IPS-18a (cell line): ENCODE data around the gene ABCC12.

Experiments
- H3K27ac ChIP-seq: one replicate; pipeline ENCODE4 v1.5.1; 2013; ENCODE audit warnings: low read length
- H3K27me3 ChIP-seq: one replicate; pipeline ENCODE4 v1.6.1; 2013; ENCODE audit warnings: mild to moderate bottlenecking, low read length; ENCODE audit not compliant: control insufficient read depth, insufficient read depth
- H3K36me3 ChIP-seq: one replicate; pipeline ENCODE4 v1.6.1; 2013; ENCODE audit warnings: low read depth, low read length; ENCODE audit not compliant: control insufficient read depth
- H3K4me1 ChIP-seq: one replicate; pipeline ENCODE4 v1.6.1; 2013; ENCODE audit warnings: low read depth, low read length; ENCODE audit not compliant: control insufficient read depth
- H3K4me3 ChIP-seq: one replicate; pipeline ENCODE4 v1.5.1; 2013; ENCODE audit warnings: low read length
- H3K9ac ChIP-seq: one replicate; pipeline ENCODE4 v1.6.1; 2013; ENCODE audit warnings: mild to moderate bottlenecking, low read length, moderate library complexity
- H3K9me3 ChIP-seq: one replicate; pipeline ENCODE4 v1.6.1; 2013; ENCODE audit warnings: low read depth, low read length; ENCODE audit not compliant: control insufficient read depth

Gene ABCC12

DNA sequence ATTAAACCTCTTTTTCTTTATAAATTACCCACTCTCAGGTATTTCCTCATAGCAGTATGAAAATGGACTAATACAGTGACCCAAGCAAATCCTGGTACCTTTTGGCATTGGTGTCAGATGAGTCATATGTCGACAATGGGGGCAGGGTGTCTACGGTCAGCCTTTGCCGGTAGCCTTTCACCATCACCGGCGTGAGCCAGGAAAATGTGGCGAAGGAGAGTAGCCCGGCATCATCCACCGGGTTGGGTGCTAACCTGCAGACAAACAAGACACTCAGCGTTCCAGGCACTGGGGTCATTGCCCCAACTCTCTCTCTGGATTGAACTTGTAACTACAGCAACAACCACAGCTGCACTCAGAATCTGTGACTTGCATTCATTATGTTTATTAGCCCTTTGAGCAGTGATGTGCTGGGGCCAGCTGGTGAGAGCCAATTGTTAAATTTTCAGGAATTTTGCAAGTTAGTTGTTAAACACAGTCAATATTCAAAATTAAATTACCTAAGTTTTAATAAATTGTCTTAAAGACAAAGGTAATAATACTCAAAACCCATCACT lies 11.9 kb downstream of the ABCC12 start:
- no peaks in the 10 kb centered on the region for H3K9me3 ChIP-seq
- no peaks in the 10 kb centered on the region for H3K36me3 ChIP-seq
- no peak overlapping the region for H3K4me3 ChIP-seq
- no peaks in the 10 kb centered on the region for H3K4me1 ChIP-seq
- H3K27ac ChIP-seq, result no peak overlapping the region
- H3K27me3 ChIP-seq, result no peaks in the 10 kb centered on the region
- H3K9ac ChIP-seq, result no peak overlapping the region

DNA sequence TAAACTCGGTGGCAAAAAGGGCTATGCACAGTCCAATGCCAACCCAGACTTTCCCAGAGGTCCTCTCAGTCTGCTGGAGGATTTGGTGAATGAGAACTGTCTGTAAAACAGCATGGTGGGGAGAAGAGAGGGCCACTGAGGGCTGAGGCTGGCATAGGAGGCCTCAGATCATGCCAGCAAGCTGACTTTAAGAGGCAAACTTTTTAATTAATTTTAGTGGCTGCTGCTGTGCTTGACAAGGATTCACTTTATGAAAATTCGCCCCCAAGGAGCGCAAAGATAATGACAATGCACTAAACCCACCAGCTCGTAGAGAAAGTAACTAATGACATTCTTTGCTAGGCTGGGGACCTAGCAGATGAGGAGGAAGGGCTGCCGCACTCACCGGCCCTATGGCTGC lies 15.0 kb downstream of the ABCC12 start:
- Histone ChIP-seq H3K9ac (no peak overlapping the region), H3K36me3 (no peaks in the 10 kb centered on the region), H3K4me1 (peaks cover 5% of the 10 kb centered on the region), H3K27me3 (no peaks in the 10 kb centered on the region), H3K9me3 (no peaks in the 10 kb centered on the region), H3K4me3 (no peak overlapping the region), H3K27ac (no peak overlapping the region)

DNA sequence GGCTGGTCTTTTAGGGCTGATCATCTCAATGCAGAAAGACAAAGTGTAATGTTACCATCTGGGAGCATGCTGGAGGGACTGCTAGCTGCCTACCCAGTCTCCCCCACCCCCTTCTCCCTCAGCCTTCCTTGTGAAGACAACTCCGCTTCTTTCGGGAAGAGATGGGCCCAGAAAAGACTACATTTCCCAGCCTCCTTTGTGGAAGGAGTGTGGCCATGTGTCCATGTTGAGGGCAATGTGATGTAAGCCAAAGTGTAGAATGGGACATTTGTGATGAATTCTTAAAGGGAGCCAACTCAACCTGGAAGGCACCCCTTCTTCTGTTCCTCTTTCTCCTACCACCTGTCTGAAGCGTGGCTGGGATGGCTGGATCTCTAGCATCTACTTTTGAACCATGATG lies 16.3 kb downstream of the ABCC12 start:
- Histone ChIP-seq H3K4me1 (peaks cover 5% of the 10 kb centered on the region), H3K9me3 (no peaks in the 10 kb centered on the region), H3K9ac (no peak overlapping the region), H3K36me3 (no peaks in the 10 kb centered on the region), H3K4me3 (no peak overlapping the region), H3K27me3 (no peaks in the 10 kb centered on the region), H3K27ac (no peak overlapping the region)

DNA sequence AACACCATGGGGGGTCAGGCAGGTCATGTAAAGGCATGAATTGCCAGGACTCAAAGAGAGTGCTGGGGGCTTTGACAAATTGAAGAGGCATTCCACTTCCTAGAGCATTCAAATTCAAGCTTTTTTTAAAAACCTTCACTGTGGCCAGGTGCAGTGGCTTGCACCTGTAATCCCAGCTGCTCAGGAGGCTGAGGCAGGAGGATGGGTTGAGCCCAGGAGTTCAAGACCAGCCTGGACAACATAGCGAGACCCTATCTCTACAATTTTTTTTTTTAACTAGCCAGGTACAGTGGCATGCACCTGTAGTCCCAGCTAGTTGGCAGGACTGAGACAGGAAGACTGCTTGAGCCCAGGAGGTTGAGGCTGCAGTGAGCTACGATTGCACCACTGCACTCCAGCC lies 17.2 kb downstream of the ABCC12 start:
- Histone ChIP-seq H3K4me3 (no peak overlapping the region), H3K9me3 (no peaks in the 10 kb centered on the region), H3K4me1 (peaks cover 5% of the 10 kb centered on the region), H3K27me3 (no peaks in the 10 kb centered on the region), H3K9ac (no peak overlapping the region), H3K36me3 (no peaks in the 10 kb centered on the region), H3K27ac (no peak overlapping the region)

DNA sequence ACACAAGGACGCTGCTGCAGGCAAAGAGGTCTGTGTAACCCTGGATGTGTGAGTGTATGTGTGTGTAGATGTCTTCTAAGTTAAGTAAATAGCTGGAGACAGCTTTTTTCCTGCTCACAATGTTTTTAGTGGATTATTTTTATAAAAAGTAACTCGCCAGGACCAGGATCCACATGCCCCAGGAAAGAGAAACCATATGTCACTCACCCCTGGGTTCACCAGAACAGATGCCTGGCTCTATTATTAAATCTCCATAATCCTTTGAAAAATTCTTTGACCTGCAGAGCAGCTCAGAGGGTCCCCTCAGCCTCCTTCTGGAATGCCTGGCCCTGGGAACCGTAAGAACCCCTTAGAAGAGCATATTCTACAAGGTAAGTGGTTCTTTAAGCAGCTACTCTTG lies 18.0 kb downstream of the ABCC12 start:
- no peak overlapping the region for H3K9ac ChIP-seq
- no peak overlapping the region for H3K27ac ChIP-seq
- no peaks in the 10 kb centered on the region for H3K9me3 ChIP-seq
- no peak overlapping the region for H3K4me3 ChIP-seq
- H3K36me3 ChIP-seq, result no peaks in the 10 kb centered on the region
- no peaks in the 10 kb centered on the region for H3K27me3 ChIP-seq
- peaks cover 5% of the 10 kb centered on the region for H3K4me1 ChIP-seq

DNA sequence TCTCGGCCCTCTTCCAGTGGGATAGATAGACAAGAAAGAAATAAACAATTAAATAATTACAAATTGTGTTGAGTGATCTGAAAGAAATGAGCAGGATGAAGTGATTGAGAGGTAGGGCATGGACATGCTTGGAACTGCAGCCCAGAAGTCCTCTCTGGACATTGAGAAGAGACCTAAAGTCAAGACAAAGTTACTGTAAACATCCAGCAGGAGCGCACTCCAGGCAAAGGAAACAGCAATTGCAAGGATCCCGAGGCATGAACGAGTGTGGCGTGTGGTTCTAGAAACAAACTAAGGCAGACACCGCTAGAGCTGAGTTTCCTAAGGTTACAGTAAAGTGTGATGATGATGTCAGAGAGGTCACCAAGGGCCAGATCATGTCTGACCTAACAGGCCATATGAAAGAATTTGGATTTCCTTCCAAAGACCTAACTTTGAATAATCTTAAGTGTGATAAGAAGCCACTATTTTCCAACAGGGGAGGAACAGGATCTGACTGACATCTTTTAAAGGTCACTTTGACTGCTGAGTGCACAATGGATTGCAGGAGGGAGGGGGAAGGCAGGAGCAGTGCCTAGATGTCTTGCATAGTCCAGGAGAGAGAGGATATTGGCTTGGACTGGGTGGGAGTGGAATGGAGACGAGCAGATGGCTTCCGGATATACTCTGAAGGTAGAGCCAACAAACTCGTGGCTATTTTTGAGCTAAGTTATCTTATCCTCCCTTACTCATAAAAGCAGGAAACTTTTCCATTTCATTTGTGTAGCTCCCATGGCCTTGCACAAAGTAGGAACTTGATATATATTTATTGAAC lies 19.0 kb downstream of the ABCC12 start:
- H3K4me1 ChIP-seq, result peaks cover 5% of the 10 kb centered on the region
- H3K27me3 ChIP-seq, result no peaks in the 10 kb centered on the region
- H3K4me3 ChIP-seq, result no peak overlapping the region
- no peaks in the 10 kb centered on the region for H3K9me3 ChIP-seq
- H3K9ac ChIP-seq, result no peak overlapping the region
- H3K36me3 ChIP-seq, result no peaks in the 10 kb centered on the region
- no peak overlapping the region for H3K27ac ChIP-seq

DNA sequence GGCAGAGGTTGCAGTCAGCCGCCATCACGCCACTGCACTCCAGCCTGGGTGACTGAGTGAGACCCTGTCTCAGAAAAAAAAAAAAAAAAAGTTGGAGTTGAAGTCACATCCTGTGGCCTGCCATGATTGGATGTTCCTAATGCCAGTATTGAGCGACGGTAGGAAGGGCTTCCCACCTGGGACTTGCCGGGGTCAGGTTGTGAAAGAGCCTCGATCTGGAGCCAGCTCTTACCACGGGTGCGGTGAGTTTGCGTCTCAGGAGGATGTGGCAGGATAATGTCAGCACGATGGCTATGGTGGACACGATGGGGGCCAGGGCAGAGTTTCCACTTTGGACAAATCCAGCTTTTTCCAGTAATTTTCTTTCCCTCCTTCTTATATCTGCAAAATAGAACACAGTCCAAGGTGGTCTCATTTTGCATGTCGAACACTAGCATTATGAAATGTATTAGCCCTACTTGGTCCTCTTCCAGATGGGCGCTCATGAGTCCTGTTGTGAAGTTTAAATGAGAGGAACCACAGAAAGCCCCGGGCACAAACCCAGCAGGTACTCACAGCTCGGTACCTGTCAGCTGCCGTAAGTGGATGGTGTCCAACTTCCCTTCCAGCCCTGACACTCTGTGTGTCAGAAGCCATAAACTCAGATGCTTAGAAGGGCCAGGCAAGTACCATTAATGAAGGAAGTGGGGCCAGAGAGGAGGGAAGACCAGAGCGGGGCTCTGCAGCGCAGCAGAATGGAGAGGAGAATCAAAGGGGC lies 22.2 kb downstream of the ABCC12 start:
- Histone ChIP-seq H3K27me3 (no peaks in the 10 kb centered on the region), H3K9me3 (no peaks in the 10 kb centered on the region), H3K27ac (no peak overlapping the region), H3K4me3 (no peak overlapping the region), H3K36me3 (no peaks in the 10 kb centered on the region), H3K9ac (no peak overlapping the region), H3K4me1 (peaks cover 5% of the 10 kb centered on the region)

DNA sequence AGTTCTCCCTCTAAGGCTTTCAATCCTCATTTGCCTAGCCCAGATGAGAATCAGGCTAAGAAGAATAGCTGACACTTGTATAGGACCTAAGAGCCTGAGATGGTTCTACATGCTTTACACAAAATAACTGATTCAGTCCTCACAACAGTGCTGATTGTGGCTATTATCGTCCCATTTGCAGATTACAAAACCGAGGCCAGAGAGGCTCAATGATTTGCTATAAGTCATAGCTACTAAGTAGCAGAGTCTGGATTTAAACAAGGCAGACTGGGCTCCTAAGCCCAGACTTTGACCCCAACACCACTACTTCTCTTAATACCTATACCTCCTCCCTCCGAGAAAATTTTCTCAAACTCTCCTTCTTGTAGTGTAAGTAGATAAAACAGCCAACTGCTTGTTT lies 23.1 kb downstream of the ABCC12 start:
- Histone ChIP-seq H3K4me1 (no peaks in the 10 kb centered on the region), H3K9ac (no peak overlapping the region), H3K4me3 (no peak overlapping the region), H3K9me3 (no peaks in the 10 kb centered on the region), H3K27ac (no peak overlapping the region), H3K36me3 (no peaks in the 10 kb centered on the region), H3K27me3 (no peaks in the 10 kb centered on the region)

DNA sequence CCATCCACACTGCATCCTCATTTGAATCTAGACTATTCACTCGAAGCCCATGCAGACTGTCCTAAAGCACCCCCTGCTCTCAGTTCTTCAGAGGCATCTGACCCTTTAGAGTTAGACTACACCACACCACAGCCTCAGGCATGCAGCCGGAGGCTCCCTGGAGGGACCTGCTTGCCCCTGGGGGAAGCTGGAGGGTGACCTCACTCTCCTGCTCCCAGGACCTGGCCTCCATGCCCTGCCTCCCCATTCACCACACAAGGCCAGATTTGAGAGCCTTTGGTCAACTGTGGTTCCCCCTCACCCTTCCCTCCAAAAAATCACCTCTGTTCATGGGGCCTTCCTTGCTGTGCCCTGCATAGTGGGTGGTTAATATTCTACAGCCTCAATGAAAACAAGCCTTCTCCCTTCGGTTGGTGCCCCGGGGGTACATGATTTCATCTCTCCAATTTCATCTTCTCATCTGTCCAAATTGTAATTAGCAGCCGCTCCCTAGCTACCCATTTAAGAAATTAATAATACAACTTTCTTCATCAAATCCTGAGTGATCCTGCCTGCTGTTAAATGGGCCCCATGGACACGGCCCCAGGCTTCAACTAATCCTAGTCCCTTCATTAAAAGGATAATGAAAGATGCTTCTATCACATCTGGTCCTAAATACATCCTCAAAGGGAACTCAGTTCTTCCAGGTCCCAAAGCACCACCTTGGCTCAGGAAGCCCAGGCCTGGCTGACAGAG lies 24.4 kb downstream of the ABCC12 start:
- no peak overlapping the region for H3K4me3 ChIP-seq
- no peaks in the 10 kb centered on the region for H3K36me3 ChIP-seq
- no peak overlapping the region for H3K27ac ChIP-seq
- H3K4me1 ChIP-seq, result no peaks in the 10 kb centered on the region
- H3K9me3 ChIP-seq, result no peaks in the 10 kb centered on the region
- no peak overlapping the region for H3K9ac ChIP-seq
- no peaks in the 10 kb centered on the region for H3K27me3 ChIP-seq

DNA sequence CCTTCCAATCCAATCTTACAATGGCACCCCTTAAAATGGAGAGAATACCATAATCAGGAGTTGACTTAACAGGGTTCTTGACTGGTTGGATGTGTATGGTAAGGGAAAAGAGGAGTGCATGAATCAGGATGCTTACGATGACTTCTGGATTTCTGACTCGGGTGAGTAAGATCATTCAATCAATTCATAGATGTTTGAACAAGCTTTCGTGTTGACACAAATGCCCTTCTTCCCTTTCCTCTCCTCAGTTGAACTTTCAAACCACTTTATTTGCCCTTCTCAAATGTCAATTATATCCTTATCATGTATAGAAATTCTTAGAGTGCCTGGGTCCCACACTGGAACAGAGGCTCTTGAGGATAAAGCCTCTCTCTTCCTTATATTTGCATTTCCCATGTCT lies 25.9 kb downstream of the ABCC12 start:
- Histone ChIP-seq H3K27ac (no peak overlapping the region), H3K9me3 (no peaks in the 10 kb centered on the region), H3K27me3 (no peaks in the 10 kb centered on the region), H3K9ac (no peak overlapping the region), H3K36me3 (no peaks in the 10 kb centered on the region), H3K4me1 (no peaks in the 10 kb centered on the region), H3K4me3 (no peak overlapping the region)

DNA sequence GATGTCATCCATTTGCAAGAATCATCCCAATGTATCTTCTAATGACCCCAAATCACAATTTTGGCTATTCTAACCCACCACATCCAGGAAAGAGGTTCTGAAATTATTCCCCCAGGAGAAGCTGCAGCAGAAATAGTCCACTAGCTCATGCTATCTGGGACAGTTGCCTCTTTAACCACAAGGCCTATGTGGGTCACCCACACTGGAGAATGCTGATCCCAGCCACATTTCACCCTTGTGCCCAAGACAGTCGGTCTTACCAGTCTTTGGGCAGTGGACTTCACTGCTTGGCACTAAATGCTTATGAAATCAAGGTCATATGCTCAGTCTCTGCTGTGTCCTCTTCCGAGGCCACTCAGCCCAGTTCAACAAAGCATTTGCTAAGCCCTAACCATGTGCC lies 27.0 kb downstream of the ABCC12 start:
- Histone ChIP-seq H3K4me3 (no peak overlapping the region), H3K27me3 (no peaks in the 10 kb centered on the region), H3K4me1 (no peaks in the 10 kb centered on the region), H3K9ac (no peak overlapping the region), H3K36me3 (no peaks in the 10 kb centered on the region), H3K9me3 (no peaks in the 10 kb centered on the region), H3K27ac (no peak overlapping the region)
